Uterus (tissue), 2 donors: ENCODE data around the gene MCU.

Source experiments
- POLR2A ChIP-seq, 2 donors: fragments of 450-650 bp; IDR thresholded peaks; one replicate each; pipeline ENCODE4 v1.6.1; 2016; ENCODE audit warnings: antibody characterized with exemption in 2 of 2, mild to moderate bottlenecking in 1 of 2, moderate library complexity in 1 of 2
- TF ChIP-seq, protein P1 (sequence below), 4 experiments: fragments of 200-600 bp in 2 of 4; fragments of 450-650 bp in 2 of 4; sonication (generic) in 2 of 4; IDR thresholded peaks; one replicate each; pipeline ENCODE4 v1.5.1; 2016 to 2019; ENCODE audit warnings: antibody characterized with exemption in 4 of 4, mild to moderate bottlenecking in 2 of 4, moderate library complexity in 1 of 4

DNA sequence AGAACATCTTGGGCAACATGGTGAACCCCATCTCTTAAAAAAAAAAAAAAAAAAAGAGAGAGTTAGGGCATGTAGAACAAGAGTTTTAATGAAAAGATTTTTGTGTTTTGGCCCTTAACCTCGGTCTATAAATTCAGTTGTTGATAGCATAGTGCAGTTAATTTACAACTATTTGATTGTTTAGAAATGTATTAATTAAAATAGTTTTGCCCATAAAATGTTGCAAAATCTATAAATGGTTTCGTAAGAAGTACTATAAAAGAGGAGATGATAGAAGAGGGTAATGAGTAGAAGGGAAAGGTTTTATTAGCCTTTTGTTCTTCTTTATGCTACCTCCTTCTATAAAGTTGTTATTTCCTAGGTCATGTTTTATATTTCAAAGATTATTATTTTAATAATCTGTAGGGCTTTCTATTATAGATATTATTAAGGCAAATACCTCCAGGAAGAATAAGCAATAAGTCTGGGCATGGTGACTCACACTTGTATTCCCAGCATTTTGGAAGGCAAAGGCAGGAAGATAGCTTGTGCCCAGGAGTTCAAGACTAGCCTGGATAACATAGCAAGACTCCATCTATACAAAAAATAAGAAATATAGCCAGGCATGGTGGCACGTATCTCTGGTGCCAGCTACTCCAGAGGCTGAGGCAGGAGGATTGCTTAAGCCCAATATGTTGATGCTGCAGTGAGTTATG is 73.3 kb downstream of the MCU start:
- TF ChIP-seq, protein P1, sequence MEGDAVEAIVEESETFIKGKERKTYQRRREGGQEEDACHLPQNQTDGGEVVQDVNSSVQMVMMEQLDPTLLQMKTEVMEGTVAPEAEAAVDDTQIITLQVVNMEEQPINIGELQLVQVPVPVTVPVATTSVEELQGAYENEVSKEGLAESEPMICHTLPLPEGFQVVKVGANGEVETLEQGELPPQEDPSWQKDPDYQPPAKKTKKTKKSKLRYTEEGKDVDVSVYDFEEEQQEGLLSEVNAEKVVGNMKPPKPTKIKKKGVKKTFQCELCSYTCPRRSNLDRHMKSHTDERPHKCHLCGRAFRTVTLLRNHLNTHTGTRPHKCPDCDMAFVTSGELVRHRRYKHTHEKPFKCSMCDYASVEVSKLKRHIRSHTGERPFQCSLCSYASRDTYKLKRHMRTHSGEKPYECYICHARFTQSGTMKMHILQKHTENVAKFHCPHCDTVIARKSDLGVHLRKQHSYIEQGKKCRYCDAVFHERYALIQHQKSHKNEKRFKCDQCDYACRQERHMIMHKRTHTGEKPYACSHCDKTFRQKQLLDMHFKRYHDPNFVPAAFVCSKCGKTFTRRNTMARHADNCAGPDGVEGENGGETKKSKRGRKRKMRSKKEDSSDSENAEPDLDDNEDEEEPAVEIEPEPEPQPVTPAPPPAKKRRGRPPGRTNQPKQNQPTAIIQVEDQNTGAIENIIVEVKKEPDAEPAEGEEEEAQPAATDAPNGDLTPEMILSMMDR (IDR thresholded peaks at IDR 0.05) = no peak
- no peak for TF ChIP-seq POLR2A (IDR thresholded peaks at IDR 0.05)
